Adrenal gland (tissue), 5 donors: ENCODE measurements around the gene EIF4E1B.

ENCODE experiments used
- POLR2A ChIP-seq, 2 donors: fragments of 450-650 bp; IDR thresholded peaks; one replicate each; pipeline ENCODE4 v1.6.1; 2017; ENCODE audit warnings: antibody characterized with exemption in 2 of 2, mild to moderate bottlenecking in 2 of 2, moderate library complexity in 1 of 2
- TF ChIP-seq, protein P1 (sequence below), 6 experiments: fragments of 450-650 bp in 4 of 6; fragments of 200-600 bp in 2 of 6; sonication (generic) in 1 of 6; IDR thresholded peaks; 1 replicate in 5 of 6; 2 replicates in 1 of 6; pipeline versions ENCODE4 v1.5.1 to v1.8.0; 2016 to 2021; ENCODE audit warnings: antibody characterized with exemption in 6 of 6, mild to moderate bottlenecking in 2 of 6, moderate library complexity in 1 of 6
- donor health status: DM: no; HTN: no; CAD: no.

DNA sequence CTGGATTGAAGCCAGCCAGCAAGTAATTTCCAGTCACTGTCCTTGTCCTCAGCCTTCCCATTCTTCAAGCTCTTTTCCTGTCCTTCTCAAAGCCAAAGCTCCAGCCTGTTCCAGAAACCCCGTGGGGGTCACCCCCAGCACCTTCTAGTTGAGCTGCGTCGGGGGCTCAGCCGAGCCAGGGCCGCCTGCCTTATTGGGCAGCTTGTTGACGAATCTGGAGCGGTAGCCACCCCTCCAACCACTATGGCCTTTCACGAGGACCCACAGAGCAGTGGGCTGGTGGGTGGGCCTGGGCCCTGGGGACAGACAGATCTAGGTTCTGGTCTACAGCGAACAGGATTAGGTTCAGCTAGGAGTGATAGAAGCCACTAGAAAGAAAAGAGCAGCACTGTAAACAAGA lies 64.2 kb downstream of the EIF4E1B start:
- TF ChIP-seq, protein P1, sequence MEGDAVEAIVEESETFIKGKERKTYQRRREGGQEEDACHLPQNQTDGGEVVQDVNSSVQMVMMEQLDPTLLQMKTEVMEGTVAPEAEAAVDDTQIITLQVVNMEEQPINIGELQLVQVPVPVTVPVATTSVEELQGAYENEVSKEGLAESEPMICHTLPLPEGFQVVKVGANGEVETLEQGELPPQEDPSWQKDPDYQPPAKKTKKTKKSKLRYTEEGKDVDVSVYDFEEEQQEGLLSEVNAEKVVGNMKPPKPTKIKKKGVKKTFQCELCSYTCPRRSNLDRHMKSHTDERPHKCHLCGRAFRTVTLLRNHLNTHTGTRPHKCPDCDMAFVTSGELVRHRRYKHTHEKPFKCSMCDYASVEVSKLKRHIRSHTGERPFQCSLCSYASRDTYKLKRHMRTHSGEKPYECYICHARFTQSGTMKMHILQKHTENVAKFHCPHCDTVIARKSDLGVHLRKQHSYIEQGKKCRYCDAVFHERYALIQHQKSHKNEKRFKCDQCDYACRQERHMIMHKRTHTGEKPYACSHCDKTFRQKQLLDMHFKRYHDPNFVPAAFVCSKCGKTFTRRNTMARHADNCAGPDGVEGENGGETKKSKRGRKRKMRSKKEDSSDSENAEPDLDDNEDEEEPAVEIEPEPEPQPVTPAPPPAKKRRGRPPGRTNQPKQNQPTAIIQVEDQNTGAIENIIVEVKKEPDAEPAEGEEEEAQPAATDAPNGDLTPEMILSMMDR (IDR thresholded peaks at IDR 0.05) = no peak
- TF ChIP-seq POLR2A (IDR thresholded peaks at IDR 0.05) = no peak
